K562 (cell line): ENCODE results near the gene TBCC. TPM values are rescaled to one million over a fixed set of nuclear protein-coding genes. Genes with fewer than 3 reads are reported as not detected.

Source experiments
- CSDE1 ChIP-seq, 2 experiments: fragments of 450-650 bp; IDR thresholded peaks; 2 replicates each; pipeline ENCODE4 v1.6.1; 2016; ENCODE audit warnings: mild to moderate bottlenecking in 1 of 2
- FOXK2 ChIP-seq, 2 experiments: fragments of 450-650 bp; IDR thresholded peaks in 1 of 2; conservative IDR thresholded peaks in 1 of 2; 2 replicates each; pipeline ENCODE4 v1.6.1; 2016; ENCODE audit warnings: low read depth in 2 of 2, mild to moderate bottlenecking in 1 of 2
- GTF2E2 ChIP-seq: fragments of 200-800 bp; sonication (Bioruptor generic); IDR thresholded peaks from 2 replicates; pipeline ENCODE4 v1.6.1; 2016; ENCODE audit warnings: missing genetic modification characterization, missing compliant biosample characterization
- HMG20B ChIP-seq: fragments of 250-450 bp; sonication (Bioruptor Pico); IDR thresholded peaks from 2 replicates; pipeline ENCODE4 v1.5.0; 2021; ENCODE audit warnings: mild to moderate bottlenecking
- IRF2 ChIP-seq: sonication (generic); formaldehyde crosslinking; IDR thresholded peaks from 2 replicates; pipeline ENCODE4 v1.8.1; 2022; ENCODE audit warnings: mild to moderate bottlenecking, missing genetic modification reagents
- RBM25 ChIP-seq: fragments of 200-400 bp; formaldehyde crosslinking; IDR thresholded peaks from 2 replicates; pipeline ENCODE4 v1.6.1; 2018; ENCODE audit warnings: low read length, low read depth, moderate library complexity; ENCODE audit not compliant: severe bottlenecking
- REST ChIP-seq, 2 experiments: fragments of 450-650 bp; formaldehyde crosslinking in 1 of 2; IDR thresholded peaks; 2 replicates each; pipeline versions ENCODE4 v1.4.0 to v1.6.1; 2014 to 2020; ENCODE audit warnings: mild to moderate bottlenecking in 2 of 2, borderline replicate concordance in 1 of 2, low read depth in 1 of 2
- SAP30 ChIP-seq: fragments of 200-600 bp; sonication (generic); IDR thresholded peaks from 2 replicates; pipeline ENCODE4 v1.6.1; 2012; ENCODE audit warnings: borderline replicate concordance, low read depth, mild to moderate bottlenecking, moderate library complexity, low read length, control low read depth, inconsistent platforms; ENCODE audit not compliant: insufficient read depth, poor library complexity, severe bottlenecking
- U2AF2 ChIP-seq: fragments of 200-400 bp; formaldehyde crosslinking; optimal IDR thresholded peaks from 2 replicates; pipeline ENCODE3; 2017; ENCODE audit warnings: low read depth, mild to moderate bottlenecking, low read length
- ZNF212 ChIP-seq: fragments of 450-650 bp; formaldehyde crosslinking; IDR thresholded peaks from 2 replicates; pipeline ENCODE4 v1.4.0; 2020; ENCODE audit warnings: mild to moderate bottlenecking
- ZNF3 ChIP-seq: fragments of 250-450 bp; sonication (Bioruptor Pico); IDR thresholded peaks from 2 replicates; pipeline ENCODE4 v1.5.0; 2021; ENCODE audit warnings: mild to moderate bottlenecking, moderate library complexity
- ZNF408 ChIP-seq: fragments of 250-450 bp; sonication (Bioruptor Pico); IDR thresholded peaks from 2 replicates; pipeline ENCODE4 v1.4.0; 2020; ENCODE audit warnings: low read depth, mild to moderate bottlenecking, moderate library complexity
- ZNF717 ChIP-seq: fragments of 250-450 bp; sonication (Bioruptor Pico); IDR thresholded peaks from 2 replicates; pipeline ENCODE4 v1.5.0; 2021
- polyA plus RNA-seq, 8 experiments: library from polyadenylated mRNA; depleted of rRNA in 4 of 8; stranded (reverse) in 5 of 8; unstranded in 3 of 8; fragments of >200 nt; fragmentation: Nextera tagmentation in 2 of 8; fragmentation: Illumina TruSeq in 1 of 8; extraction: Ambion mirVana in 2 of 8; extraction: Trizol in 1 of 8; gene quantifications; 2 replicates each; pipeline versions ENCODE4 v1.2.1 to v1.2.3, GENCODE V29; 2011 to 2014; ENCODE audit warnings: inconsistent platforms in 1 of 8, missing spikeins in 1 of 8
- total RNA-seq, 7 experiments: library from RNA; depleted of rRNA in 6 of 7; stranded (reverse); fragments of >200 nt in 6 of 7; fragmentation: Illumina TruSeq in 2 of 7; extraction: Trizol in 2 of 7; gene quantifications; 2 replicates each; pipeline versions ENCODE4 v1.2.1 to v1.2.3, GENCODE V29; 2011 to 2021; ENCODE audit warnings: low replicate concordance in 1 of 7
- TF ChIP-seq, protein P1 (sequence below): sonication (generic); formaldehyde crosslinking; IDR thresholded peaks from 2 replicates; pipeline ENCODE4 v1.4.0; 2020; ENCODE audit warnings: mild to moderate bottlenecking, missing genetic modification reagents

TBCC gene
- total and polyA plus RNA-seq, 9 of the 15 experiments (the other 6 are each of a cell fraction or from before 2014, with no cell fraction given): 2.8 to 34.1 (median 23.3) TPM

DNA sequence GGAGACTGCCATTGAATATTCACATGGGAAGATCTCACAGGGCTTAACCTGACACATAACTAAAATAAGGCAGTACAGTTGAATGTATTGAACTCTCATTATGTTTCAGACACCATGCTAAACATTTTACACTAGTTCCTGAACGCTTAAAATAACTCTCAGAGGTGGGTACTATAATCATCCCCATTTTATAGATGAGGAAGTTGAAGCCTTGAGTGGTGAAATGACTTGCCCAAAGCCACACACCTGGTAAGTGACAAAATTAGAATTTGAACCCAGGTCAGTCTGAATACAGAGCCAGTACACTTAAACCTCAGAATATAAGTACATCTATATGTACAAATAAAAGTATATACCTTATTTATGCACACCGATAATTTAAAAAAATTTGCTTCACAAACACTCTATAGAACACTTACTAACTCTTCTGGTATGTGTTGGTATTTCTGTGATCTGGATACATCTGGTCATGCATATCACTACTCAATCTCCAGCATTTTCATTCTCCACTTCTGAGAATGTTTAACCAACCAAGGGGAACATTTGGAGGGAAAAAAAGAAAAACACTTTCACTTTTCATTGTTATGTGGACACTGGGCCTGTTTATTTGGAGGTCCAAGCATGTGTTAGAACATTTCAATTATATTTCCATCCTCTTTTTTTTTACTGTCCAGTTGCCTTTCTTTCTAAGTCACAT is 31.4 kb upstream of the TBCC start (continued):
- TF ChIP-seq REST (IDR thresholded peaks at IDR 0.05; ENCODE audit: borderline replicate concordance): peak; percentile 55; the same call in 1 of the 2 replicates
- no peak for TF ChIP-seq REST (CRISPR knock-in tag; IDR thresholded peaks at IDR 0.05; ENCODE audit: low read depth)
- TF ChIP-seq SAP30: no peak
- no peak for TF ChIP-seq GTF2E2 (tag)
- no peak for TF ChIP-seq ZNF408
- no peak for TF ChIP-seq FOXK2 (conservative IDR thresholded peaks at IDR 0.05 in 1 of 2, IDR thresholded peaks at IDR 0.05 in 1 of 2; ENCODE audit: low read depth in 2 of 2)
- no peak for TF ChIP-seq ZNF3 (CRISPR knock-in tag)
- TF ChIP-seq IRF2 (CRISPR knock-in tag): no peak
- no peak for TF ChIP-seq ZNF717 (CRISPR knock-in tag)
- TF ChIP-seq ZNF212 (CRISPR knock-in tag): no peak
- no peak for TF ChIP-seq HMG20B (CRISPR knock-in tag)
- peak; percentile 85 for TF ChIP-seq RBM25
- TF ChIP-seq, protein P1, sequence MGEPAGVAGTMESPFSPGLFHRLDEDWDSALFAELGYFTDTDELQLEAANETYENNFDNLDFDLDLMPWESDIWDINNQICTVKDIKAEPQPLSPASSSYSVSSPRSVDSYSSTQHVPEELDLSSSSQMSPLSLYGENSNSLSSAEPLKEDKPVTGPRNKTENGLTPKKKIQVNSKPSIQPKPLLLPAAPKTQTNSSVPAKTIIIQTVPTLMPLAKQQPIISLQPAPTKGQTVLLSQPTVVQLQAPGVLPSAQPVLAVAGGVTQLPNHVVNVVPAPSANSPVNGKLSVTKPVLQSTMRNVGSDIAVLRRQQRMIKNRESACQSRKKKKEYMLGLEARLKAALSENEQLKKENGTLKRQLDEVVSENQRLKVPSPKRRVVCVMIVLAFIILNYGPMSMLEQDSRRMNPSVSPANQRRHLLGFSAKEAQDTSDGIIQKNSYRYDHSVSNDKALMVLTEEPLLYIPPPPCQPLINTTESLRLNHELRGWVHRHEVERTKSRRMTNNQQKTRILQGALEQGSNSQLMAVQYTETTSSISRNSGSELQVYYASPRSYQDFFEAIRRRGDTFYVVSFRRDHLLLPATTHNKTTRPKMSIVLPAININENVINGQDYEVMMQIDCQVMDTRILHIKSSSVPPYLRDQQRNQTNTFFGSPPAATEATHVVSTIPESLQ: no peak
- no peak for TF ChIP-seq U2AF2
- TF ChIP-seq CSDE1 (IDR thresholded peaks at IDR 0.05): no peak
